ENCODE results near the gene SUMO1. TPM values are rescaled to one million over a fixed set of nuclear protein-coding genes. Genes with fewer than 3 reads are reported as not detected.

Gene SUMO1
- total and polyA plus RNA-seq, 2 of the 8 experiments (the other 6 are each of a cell fraction or from before 2014, with no cell fraction given), result 108 to 238 TPM

DNA sequence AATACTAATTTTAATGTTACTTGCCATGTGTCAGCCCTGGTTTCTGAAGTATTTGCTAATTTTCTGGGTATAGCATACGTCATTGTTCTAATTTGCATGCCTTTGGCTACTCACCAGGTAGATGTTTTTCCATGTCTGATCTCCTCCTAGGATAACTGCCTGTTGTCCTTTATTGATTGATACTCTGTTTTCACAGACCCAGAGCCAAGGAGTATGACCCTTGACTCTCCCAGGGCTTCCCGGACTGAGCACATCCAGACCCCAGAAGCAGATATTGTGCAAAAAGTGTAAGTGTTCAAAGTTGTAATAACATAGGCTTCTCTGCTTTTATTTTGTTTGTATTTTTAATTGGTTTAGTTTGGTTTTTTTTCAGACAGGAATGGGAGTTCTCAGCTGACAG, 53.8 kb downstream of the SUMO1 start (continued):
- TF ChIP-seq RXRA (IDR thresholded peaks at IDR 0.05; ENCODE audit: insufficient read depth, low read depth, low read length) (no peak), BCL11A (IDR thresholded peaks at IDR 0.05; ENCODE audit: low read depth in 2 of 2, low read length in 2 of 2) (no peak)
